ENCODE measurements around the gene ETV4.

GRCh38 chr17:43576563-43577229 lies 30.6 kb upstream of the ETV4 start:
- TF ChIP-seq CTCF (IDR thresholded peaks at IDR 0.05 in 4 of 5, conservative IDR thresholded peaks at IDR 0.05 in 1 of 5) (peak; percentile 83 to 95 (median 89)), POLR2A (IDR thresholded peaks at IDR 0.05) (no peak)
